ENCODE results near the gene PNKP.

Gene PNKP

GRCh38 chr19:49874503-49875157 lies 7.3 kb upstream of the PNKP start:
- DNase-seq, result no peak

GRCh38 chr19:49873834-49874233 lies 6.5 kb upstream of the PNKP start:
- DNase-seq, result no peak

GRCh38 chr19:49873129-49873521 lies 5.7 kb upstream of the PNKP start:
- no peak for DNase-seq

GRCh38 chr19:49872245-49873128 lies 5.1 kb upstream of the PNKP start:
- no peak for DNase-seq

- DNase-seq, result no peak
Observed at GRCh38 chr19:49871349-49871985, 4.1 kb upstream of the PNKP start.

- no peak for DNase-seq
Observed at GRCh38 chr19:49870309-49870901, 3.0 kb upstream of the PNKP start.

GRCh38 chr19:49869484-49870308 lies 2.3 kb upstream of the PNKP start:
- peak; percentile 100 for DNase-seq

- DNase-seq, result no peak
Observed at GRCh38 chr19:49869009-49869483, 1.7 kb upstream of the PNKP start.

GRCh38 chr19:49864890-49865289 lies 2.5 kb downstream of the PNKP start:
- DNase-seq, result no peak

- no peak for DNase-seq
Observed at GRCh38 chr19:49863935-49864320, 3.4 kb downstream of the PNKP start.

- no peak for DNase-seq
Observed at GRCh38 chr19:49863254-49863934, 4.0 kb downstream of the PNKP start.

- no peak for DNase-seq
Observed at GRCh38 chr19:49862391-49863253, 4.8 kb downstream of the PNKP start.

GRCh38 chr19:49861541-49862378 lies 5.6 kb downstream of the PNKP start:
- no peak for DNase-seq

- DNase-seq, result no peak
Observed at GRCh38 chr19:49861107-49861506, 6.3 kb downstream of the PNKP start.

- DNase-seq, result no peak
Observed at GRCh38 chr19:49860336-49861102, 6.9 kb downstream of the PNKP start.

- no peak for DNase-seq
Observed at GRCh38 chr19:49859682-49860335, 7.6 kb downstream of the PNKP start.

GRCh38 chr19:49858088-49858985 lies 9.0 kb downstream of the PNKP start:
- no peak for DNase-seq

GRCh38 chr19:49857838-49858087 lies 9.6 kb downstream of the PNKP start:
- DNase-seq, result no peak
